Mesenchymal stem cell (in vitro differentiated cells and primary cell): ENCODE results near the gene MED13L.

Experiments
- DNase-seq: peaks from one replicate; pipeline ENCODE4 v3.0.0-alpha.2; 2013
- H2AFZ ChIP-seq: one replicate; pipeline ENCODE4 v1.6.1; 2013; ENCODE audit warnings: low read depth, mild to moderate bottlenecking, control low read depth, inconsistent platforms, low read length, moderate library complexity
- H2AK5ac ChIP-seq: 2 replicates; pipeline ENCODE4 v1.6.1; 2013; ENCODE audit warnings: low read length, moderate library complexity, mild to moderate bottlenecking, inconsistent platforms; ENCODE audit not compliant: severe bottlenecking
- H2BK120ac ChIP-seq: one replicate; pipeline ENCODE4 v1.6.1; 2013; ENCODE audit warnings: low read depth, mild to moderate bottlenecking, inconsistent platforms, low read length, moderate library complexity
- H2BK12ac ChIP-seq, 2 experiments: one replicate each; pipeline ENCODE4 v1.6.1; 2013; ENCODE audit warnings: inconsistent platforms in 2 of 2, low read length in 2 of 2, mild to moderate bottlenecking in 2 of 2, moderate library complexity in 2 of 2, control low read depth in 1 of 2
- H2BK15ac ChIP-seq: one replicate; pipeline ENCODE4 v1.6.1; 2013; ENCODE audit warnings: mild to moderate bottlenecking, low read depth, inconsistent platforms; ENCODE audit not compliant: poor library complexity, severe bottlenecking
- H2BK5ac ChIP-seq: 2 replicates; pipeline ENCODE4 v1.6.1; 2013; ENCODE audit warnings: low read depth, mild to moderate bottlenecking, low read length, control low read depth, inconsistent platforms; ENCODE audit not compliant: poor library complexity, severe bottlenecking
- H3K14ac ChIP-seq, 2 experiments: one replicate each; pipeline ENCODE4 v1.6.1; 2013; ENCODE audit warnings: inconsistent platforms in 2 of 2, low read length in 2 of 2, control low read depth in 1 of 2, mild to moderate bottlenecking in 1 of 2, moderate library complexity in 1 of 2
- H3K18ac ChIP-seq, 2 experiments: one replicate each; pipeline ENCODE4 v1.6.1; 2013; ENCODE audit warnings: inconsistent platforms in 2 of 2, low read length in 2 of 2, control low read depth in 1 of 2, low read depth in 1 of 2, mild to moderate bottlenecking in 1 of 2
- H3K23ac ChIP-seq, 2 experiments: one replicate each; pipeline ENCODE4 v1.6.1; 2013; ENCODE audit warnings: inconsistent platforms in 2 of 2, low read length in 2 of 2, mild to moderate bottlenecking in 2 of 2, moderate library complexity in 2 of 2, control low read depth in 1 of 2
- H3K27ac ChIP-seq: 2 replicates; pipeline ENCODE4 v1.5.1; 2013; ENCODE audit warnings: mild to moderate bottlenecking, moderate library complexity, low read length, control low read depth, inconsistent platforms; ENCODE audit not compliant: poor library complexity, severe bottlenecking
- H3K27me3 ChIP-seq, 2 experiments: 2 replicates each; pipeline versions ENCODE4 v1.6.1 to v1.7.0; 2013; ENCODE audit warnings: low read length in 2 of 2, mild to moderate bottlenecking in 2 of 2, moderate library complexity in 2 of 2, control low read depth in 1 of 2, inconsistent platforms in 1 of 2; ENCODE audit not compliant: control insufficient read depth in 1 of 2, insufficient read depth in 1 of 2
- H3K36me3 ChIP-seq, 2 experiments: 2 replicates each; pipeline versions ENCODE4 v1.6.1 to v1.7.0; 2013; ENCODE audit warnings: low read length in 2 of 2, control low read depth in 1 of 2, inconsistent platforms in 1 of 2, low read depth in 1 of 2, mild to moderate bottlenecking in 1 of 2; ENCODE audit not compliant: insufficient read depth in 2 of 2, control insufficient read depth in 1 of 2
- H3K4ac ChIP-seq, 2 experiments: one replicate each; pipeline ENCODE4 v1.6.1; 2013; ENCODE audit warnings: inconsistent platforms in 2 of 2, low read length in 2 of 2, mild to moderate bottlenecking in 2 of 2, moderate library complexity in 2 of 2, control low read depth in 1 of 2, low read depth in 1 of 2
- H3K4me1 ChIP-seq: 2 replicates; pipeline ENCODE4 v1.6.1; 2013; ENCODE audit warnings: low read depth, low read length, control low read depth; ENCODE audit not compliant: control insufficient read depth, insufficient read depth
- H3K4me2 ChIP-seq: 2 replicates; pipeline ENCODE4 v1.6.1; 2013; ENCODE audit warnings: low read length, mild to moderate bottlenecking, inconsistent platforms; ENCODE audit not compliant: poor library complexity, severe bottlenecking
- H3K4me3 ChIP-seq, 2 experiments: 2 replicates each; pipeline versions ENCODE4 v1.5.1 to v1.7.0; 2013; ENCODE audit warnings: low read length in 2 of 2, mild to moderate bottlenecking in 2 of 2, control low read depth in 1 of 2, low read depth in 1 of 2; ENCODE audit not compliant: insufficient read depth in 1 of 2
- H3K79me1 ChIP-seq: replicated peaks from 2 replicates; pipeline ENCODE4 v1.6.1; 2013; ENCODE audit warnings: mild to moderate bottlenecking, control low read depth, low read length, inconsistent platforms; ENCODE audit not compliant: poor library complexity, severe bottlenecking
- H3K9ac ChIP-seq: 2 replicates; pipeline ENCODE4 v1.7.0; 2013; ENCODE audit warnings: mild to moderate bottlenecking, low read length, moderate library complexity
- H3K9me3 ChIP-seq: 2 replicates; pipeline ENCODE4 v1.7.0; 2013; ENCODE audit warnings: mild to moderate bottlenecking, low read length; ENCODE audit not compliant: control insufficient read depth
- H4K8ac ChIP-seq: one replicate; pipeline ENCODE4 v1.6.1; 2013; ENCODE audit warnings: inconsistent platforms, mild to moderate bottlenecking, low read length, moderate library complexity
- H4K91ac ChIP-seq: one replicate; pipeline ENCODE4 v1.6.1; 2013; ENCODE audit warnings: mild to moderate bottlenecking, low read length, inconsistent platforms
- WGBS: methylation state at CpG from one replicate; pipeline ENCODE4 v1.1.7; 2013; ENCODE audit warnings: mixed read lengths; 5-methylcytosine and 5-hydroxymethylcytosine counted together

MED13L gene

DNA sequence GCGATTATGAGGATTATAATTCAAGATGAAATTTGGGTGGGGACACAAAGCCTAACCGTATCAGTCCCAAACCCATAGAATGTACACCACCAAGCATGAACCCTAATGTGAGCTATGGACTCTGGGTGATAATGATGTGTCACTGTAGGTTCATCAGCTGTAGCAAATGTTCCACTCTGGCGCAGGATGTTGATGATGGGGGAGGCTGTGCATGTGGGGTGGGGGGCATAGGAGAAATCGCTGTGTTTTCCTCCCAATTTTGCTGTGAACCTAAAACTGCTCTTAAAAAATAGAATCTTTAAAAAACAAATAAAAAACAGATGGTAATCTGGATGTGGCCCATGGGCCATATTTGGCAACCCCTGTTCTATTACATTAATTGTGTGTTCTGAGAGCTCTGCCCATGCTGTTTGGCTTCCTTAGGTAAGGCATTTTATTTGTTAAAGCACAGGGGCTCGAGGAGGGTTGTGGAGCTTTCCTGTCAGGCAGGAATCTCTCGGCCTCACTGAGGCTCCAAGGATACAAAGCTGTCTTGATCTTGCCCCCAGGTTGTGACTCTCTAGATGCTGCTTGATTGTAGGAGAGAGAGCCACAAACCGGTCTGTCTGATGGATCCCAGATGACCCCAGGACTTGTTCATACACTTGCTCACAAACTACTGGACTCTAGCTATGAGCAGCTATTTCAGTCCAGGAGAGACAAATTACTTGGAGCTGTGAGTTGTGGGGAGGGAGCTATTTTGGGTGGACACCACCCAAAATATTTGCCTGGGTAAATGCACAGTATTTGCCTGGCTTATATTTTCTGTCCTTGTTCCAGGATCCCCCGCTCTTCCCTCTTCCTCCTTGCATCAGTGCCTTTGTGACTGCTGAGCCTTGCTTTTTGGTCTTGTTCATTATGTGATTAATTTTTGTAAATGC is 340.2 kb downstream of the MED13L start:
- Histone ChIP-seq H3K9me3 (peaks cover 11% of the 10 kb centered on the region), H3K27ac (no peak overlapping the region), H3K4me1 (peaks cover 4% of the 10 kb centered on the region), H2BK120ac (no peak overlapping the region), H2BK12ac (no peak overlapping the region), H3K4me3 (no peak overlapping the region), H2BK15ac (no peak overlapping the region), H3K4me2 (no peak overlapping the region), H2AFZ (no peak overlapping the region), H2BK5ac (no peak overlapping the region), H3K4ac (no peak overlapping the region), H3K36me3 (no peaks in the 10 kb centered on the region), H4K91ac (no peak overlapping the region), H3K79me1 (no peaks in the 10 kb centered on the region), H3K27me3 (no peaks in the 10 kb centered on the region), H2AK5ac (no peak overlapping the region), H3K23ac (no peak overlapping the region), H3K9ac (no peak overlapping the region), H3K14ac (no peak overlapping the region), H3K18ac (no peak overlapping the region), H4K8ac (no peak overlapping the region)
- WGBS, result 71% methylated on average over 4 of the region's 8 CpGs
- DNase-seq, result no peak

GRCh38 chr12:115934877-115935276 is 342.6 kb downstream of the MED13L start:
- Histone ChIP-seq H3K9ac (no peak overlapping the region), H3K79me1 (no peaks in the 10 kb centered on the region), H3K4ac (no peak overlapping the region), H2AFZ (no peak overlapping the region), H3K14ac (no peak overlapping the region), H3K27me3 (peaks cover 0 to 8% of the 10 kb centered on the region in 2 experiments), H2BK12ac (no peak overlapping the region), H3K9me3 (peaks cover 11% of the 10 kb centered on the region), H2AK5ac (no peak overlapping the region), H3K18ac (no peak overlapping the region), H2BK120ac (no peak overlapping the region), H2BK5ac (no peak overlapping the region), H3K4me2 (no peak overlapping the region), H4K91ac (no peak overlapping the region), H2BK15ac (no peak overlapping the region), H3K27ac (no peak overlapping the region), H3K36me3 (no peaks in the 10 kb centered on the region), H4K8ac (no peak overlapping the region), H3K23ac (no peak overlapping the region), H3K4me3 (no peak overlapping the region), H3K4me1 (no peaks in the 10 kb centered on the region)
- whole genome bisulfite sequencing, result 95% methylated on average over 7 of the region's 7 CpGs
- no peak for DNase-seq

DNA sequence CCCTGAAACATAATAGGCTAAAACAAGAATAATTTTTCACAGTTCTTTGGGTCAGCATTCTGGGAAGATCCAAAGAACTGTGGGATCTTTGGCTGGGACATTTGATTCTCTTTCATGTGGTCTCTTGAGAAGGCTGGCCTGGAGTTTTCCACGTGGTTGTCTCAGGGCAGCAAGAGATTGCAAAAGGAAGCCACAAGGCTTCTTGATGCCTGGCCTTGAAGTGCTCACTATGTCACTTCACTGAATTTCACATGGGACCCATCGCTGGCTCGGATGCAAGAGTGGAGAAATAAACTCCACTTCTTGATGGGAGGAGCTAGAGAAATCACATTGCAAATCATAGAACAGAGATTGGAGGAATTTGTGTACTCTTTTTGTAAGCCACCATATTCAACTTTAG is 343.4 kb downstream of the MED13L start:
- H2BK5ac ChIP-seq, result no peak overlapping the region
- no peak overlapping the region for H2BK15ac ChIP-seq
- H3K9me3 ChIP-seq, result peaks cover 7% of the 10 kb centered on the region
- no peak overlapping the region for H3K9ac ChIP-seq
- H3K18ac ChIP-seq, result no peak overlapping the region
- no peak overlapping the region for H3K14ac ChIP-seq
- no peak overlapping the region for H3K27ac ChIP-seq
- DNase-seq, result no peak
- H3K4me3 ChIP-seq, result no peak overlapping the region
- H3K27me3 ChIP-seq, result peaks cover 0 to 8% of the 10 kb centered on the region in 2 experiments
- no peak overlapping the region for H3K4me2 ChIP-seq
- no peak overlapping the region for H3K23ac ChIP-seq
- H3K79me1 ChIP-seq, result no peaks in the 10 kb centered on the region
- no peak overlapping the region for H4K8ac ChIP-seq
- H3K4me1 ChIP-seq, result no peaks in the 10 kb centered on the region
- H2BK12ac ChIP-seq, result no peak overlapping the region
- no peak overlapping the region for H2AFZ ChIP-seq
- H4K91ac ChIP-seq, result no peak overlapping the region
- no peak overlapping the region for H2BK120ac ChIP-seq
- 83% methylated on average over 3 of the region's 3 CpGs for WGBS
- no peaks in the 10 kb centered on the region for H3K36me3 ChIP-seq
- H2AK5ac ChIP-seq, result no peak overlapping the region
- no peak overlapping the region for H3K4ac ChIP-seq

DNA sequence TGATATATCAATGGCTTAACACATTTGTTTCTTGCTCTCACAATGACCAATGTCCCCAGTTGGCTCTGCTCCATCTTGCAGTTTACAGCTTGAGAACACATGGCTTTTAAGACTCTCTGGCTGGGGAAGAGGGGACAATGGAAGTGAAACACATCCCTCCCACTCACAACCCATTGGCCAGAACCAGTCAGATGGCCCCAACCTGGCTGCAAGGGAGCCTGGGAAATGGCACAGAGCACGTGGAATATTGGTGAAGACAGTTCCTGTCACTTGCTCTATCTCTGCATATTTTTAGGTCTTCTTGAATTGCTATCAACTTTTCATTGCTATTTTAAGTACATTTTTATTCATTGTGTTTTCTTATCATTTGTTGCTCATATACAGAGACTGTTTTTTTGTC is 345.4 kb downstream of the MED13L start:
- H3K27me3 ChIP-seq, result peaks cover 3 to 8% of the 10 kb centered on the region in 2 experiments
- H3K27ac ChIP-seq, result no peak overlapping the region
- no peak overlapping the region for H2BK12ac ChIP-seq
- H3K9me3 ChIP-seq, result no peaks in the 10 kb centered on the region
- H2BK120ac ChIP-seq, result no peak overlapping the region
- no peaks in the 10 kb centered on the region for H3K79me1 ChIP-seq
- H3K4me2 ChIP-seq, result no peak overlapping the region
- WGBS, result no CpG with 5 or more reads among the region's 1 CpG
- no peak for DNase-seq
- no peaks in the 10 kb centered on the region for H3K36me3 ChIP-seq
- no peak overlapping the region for H3K9ac ChIP-seq
- H3K14ac ChIP-seq, result no peak overlapping the region
- H2AFZ ChIP-seq, result no peak overlapping the region
- no peak overlapping the region for H3K18ac ChIP-seq
- no peak overlapping the region for H3K4ac ChIP-seq
- no peak overlapping the region for H2BK5ac ChIP-seq
- H2AK5ac ChIP-seq, result no peak overlapping the region
- H4K91ac ChIP-seq, result no peak overlapping the region
- no peak overlapping the region for H3K4me3 ChIP-seq
- H3K23ac ChIP-seq, result no peak overlapping the region
- H4K8ac ChIP-seq, result no peak overlapping the region
- H2BK15ac ChIP-seq, result no peak overlapping the region
- no peaks in the 10 kb centered on the region for H3K4me1 ChIP-seq
